ENCODE results near the gene JAM2.
"Not testable (repeated sequence)": the region's sequence is repeated elsewhere in the genome, so short reads cannot be mapped to it uniquely, and the experiment has no call there.

The JAM2 gene

GRCh38 chr21:25646474-25646873 lies 7.4 kb downstream of the JAM2 start:
- DNase-seq (ENCODE audit: low spot score) = no peak

- no peak for DNase-seq (ENCODE audit: low spot score)
Observed at GRCh38 chr21:25647647-25648046, 8.6 kb downstream of the JAM2 start.

- no peak for DNase-seq (ENCODE audit: low spot score)
Observed at GRCh38 chr21:25649146-25649545, 10.1 kb downstream of the JAM2 start.

- DNase-seq (ENCODE audit: low spot score) = no peak
Observed at GRCh38 chr21:25656412-25656811, 17.4 kb downstream of the JAM2 start.

- DNase-seq (ENCODE audit: low spot score) = peak; percentile 19
Observed at GRCh38 chr21:25657140-25657539, 18.1 kb downstream of the JAM2 start.

- no peak for DNase-seq (ENCODE audit: low spot score)
Observed at GRCh38 chr21:25658427-25659035, 19.5 kb downstream of the JAM2 start.

- no peak for DNase-seq (ENCODE audit: low spot score)
Observed at GRCh38 chr21:25660233-25660632, 21.2 kb downstream of the JAM2 start.

GRCh38 chr21:25664491-25664931 lies 25.5 kb downstream of the JAM2 start:
- no peak for DNase-seq (ENCODE audit: low spot score)

- DNase-seq (ENCODE audit: low spot score) = no peak
Observed at GRCh38 chr21:25670726-25671125, 31.7 kb downstream of the JAM2 start.

GRCh38 chr21:25676451-25676850 lies 37.4 kb downstream of the JAM2 start:
- no peak for DNase-seq (ENCODE audit: low spot score)

- DNase-seq (ENCODE audit: low spot score) = no peak
Observed at GRCh38 chr21:25682382-25682781, 43.3 kb downstream of the JAM2 start.

- DNase-seq (ENCODE audit: low spot score) = no peak
Observed at GRCh38 chr21:25687787-25688186, 48.7 kb downstream of the JAM2 start.

- no peak for DNase-seq (ENCODE audit: low spot score)
Observed at GRCh38 chr21:25688275-25689155, 49.5 kb downstream of the JAM2 start.

GRCh38 chr21:25689226-25689625 lies 50.2 kb downstream of the JAM2 start:
- DNase-seq (ENCODE audit: low spot score) = peak; percentile 2

GRCh38 chr21:25691976-25692375 lies 52.9 kb downstream of the JAM2 start:
- DNase-seq (ENCODE audit: low spot score) = peak; percentile 73

- DNase-seq (ENCODE audit: low spot score) = not testable (repeated sequence)
Observed at GRCh38 chr21:25695461-25695860, 56.4 kb downstream of the JAM2 start.

- peak; percentile 19 for DNase-seq (ENCODE audit: low spot score)
Observed at GRCh38 chr21:25700741-25701140, 61.7 kb downstream of the JAM2 start.

GRCh38 chr21:25701529-25701928 lies 62.5 kb downstream of the JAM2 start:
- no peak for DNase-seq (ENCODE audit: low spot score)

- DNase-seq (ENCODE audit: low spot score) = peak; percentile 50
Observed at GRCh38 chr21:25708467-25709065, 69.5 kb downstream of the JAM2 start.

GRCh38 chr21:25709684-25710265 lies 70.7 kb downstream of the JAM2 start:
- no peak for DNase-seq (ENCODE audit: low spot score)

- DNase-seq (ENCODE audit: low spot score) = no peak
Observed at GRCh38 chr21:25710550-25710949, 71.5 kb downstream of the JAM2 start.

GRCh38 chr21:25714066-25714465 lies 75.0 kb downstream of the JAM2 start:
- not testable (repeated sequence) for DNase-seq (ENCODE audit: low spot score)

Measured in kidney tubule cell (primary cell).